ENCODE measurements around the gene SPRYD3.

Gene SPRYD3

GRCh38 chr12:53079226-53080117 lies at the start of gene SPRYD3:
Gene SPRYD3, minus strand, starts transcription at chr12:53079390. Its CDS starts 57 bp downstream, at chr12:53079333.
- no peaks in the 10 kb centered on the region for H3K4me1 ChIP-seq (ENCODE audit: control insufficient read depth, insufficient read depth, low read length)
- peaks cover 2% of the 10 kb centered on the region for H3K36me3 ChIP-seq (ENCODE audit: control insufficient read depth, insufficient read depth, low read length)
- H3K4me3 ChIP-seq (ENCODE audit: low read depth, low read length): peak within 1 kb of the TSS; percentile 61
- no peaks in the 10 kb centered on the region for H3K9me3 ChIP-seq (ENCODE audit: control insufficient read depth, insufficient read depth, low read length)
- H3K27me3 ChIP-seq (ENCODE audit: control insufficient read depth, insufficient read depth, low read length): peaks cover 13% of the 10 kb centered on the region
- peak within 1 kb of the TSS; percentile 63 for H3K9ac ChIP-seq (ENCODE audit: low read depth, low read length)

- H3K36me3 ChIP-seq (ENCODE audit: control insufficient read depth, insufficient read depth, low read length): no peaks in the 10 kb centered on the region
- no peak overlapping the region for H3K9ac ChIP-seq (ENCODE audit: low read depth, low read length)
- H3K4me3 ChIP-seq (ENCODE audit: low read depth, low read length): no peak overlapping the region
- H3K27me3 ChIP-seq (ENCODE audit: control insufficient read depth, insufficient read depth, low read length): peaks cover 8% of the 10 kb centered on the region
- no peaks in the 10 kb centered on the region for H3K4me1 ChIP-seq (ENCODE audit: control insufficient read depth, insufficient read depth, low read length)
- no peaks in the 10 kb centered on the region for H3K9me3 ChIP-seq (ENCODE audit: control insufficient read depth, insufficient read depth, low read length)
Observed at GRCh38 chr12:53127169-53127568, 48.0 kb upstream of the SPRYD3 start.

GRCh38 chr12:53124352-53124723 lies 45.1 kb upstream of the SPRYD3 start:
- H3K9me3 ChIP-seq (ENCODE audit: control insufficient read depth, insufficient read depth, low read length): no peaks in the 10 kb centered on the region
- no peak overlapping the region for H3K9ac ChIP-seq (ENCODE audit: low read depth, low read length)
- H3K27me3 ChIP-seq (ENCODE audit: control insufficient read depth, insufficient read depth, low read length): peaks cover 8% of the 10 kb centered on the region
- no peaks in the 10 kb centered on the region for H3K36me3 ChIP-seq (ENCODE audit: control insufficient read depth, insufficient read depth, low read length)
- no peak overlapping the region for H3K4me3 ChIP-seq (ENCODE audit: low read depth, low read length)
- no peaks in the 10 kb centered on the region for H3K4me1 ChIP-seq (ENCODE audit: control insufficient read depth, insufficient read depth, low read length)

GRCh38 chr12:53123578-53124351 lies 44.6 kb upstream of the SPRYD3 start:
- Histone ChIP-seq H3K27me3 (ENCODE audit: control insufficient read depth, insufficient read depth, low read length) (peaks cover 6% of the 10 kb centered on the region), H3K4me3 (ENCODE audit: low read depth, low read length) (no peak overlapping the region), H3K9me3 (ENCODE audit: control insufficient read depth, insufficient read depth, low read length) (no peaks in the 10 kb centered on the region), H3K36me3 (ENCODE audit: control insufficient read depth, insufficient read depth, low read length) (no peaks in the 10 kb centered on the region), H3K4me1 (ENCODE audit: control insufficient read depth, insufficient read depth, low read length) (no peaks in the 10 kb centered on the region), H3K9ac (ENCODE audit: low read depth, low read length) (no peak overlapping the region)

- Histone ChIP-seq H3K36me3 (ENCODE audit: control insufficient read depth, insufficient read depth, low read length) (no peaks in the 10 kb centered on the region), H3K9me3 (ENCODE audit: control insufficient read depth, insufficient read depth, low read length) (no peaks in the 10 kb centered on the region), H3K9ac (ENCODE audit: low read depth, low read length) (no peak overlapping the region), H3K27me3 (ENCODE audit: control insufficient read depth, insufficient read depth, low read length) (peaks cover 6% of the 10 kb centered on the region), H3K4me1 (ENCODE audit: control insufficient read depth, insufficient read depth, low read length) (no peaks in the 10 kb centered on the region), H3K4me3 (ENCODE audit: low read depth, low read length) (no peak overlapping the region)
Observed at GRCh38 chr12:53122961-53123468, 43.8 kb upstream of the SPRYD3 start.

GRCh38 chr12:53120685-53121525 lies 41.7 kb upstream of the SPRYD3 start:
- no peaks in the 10 kb centered on the region for H3K9me3 ChIP-seq (ENCODE audit: control insufficient read depth, insufficient read depth, low read length)
- H3K4me1 ChIP-seq (ENCODE audit: control insufficient read depth, insufficient read depth, low read length): no peaks in the 10 kb centered on the region
- no peak overlapping the region for H3K4me3 ChIP-seq (ENCODE audit: low read depth, low read length)
- peaks cover 6% of the 10 kb centered on the region for H3K27me3 ChIP-seq (ENCODE audit: control insufficient read depth, insufficient read depth, low read length)
- H3K36me3 ChIP-seq (ENCODE audit: control insufficient read depth, insufficient read depth, low read length): no peaks in the 10 kb centered on the region
- no peak overlapping the region for H3K9ac ChIP-seq (ENCODE audit: low read depth, low read length)

- no peak overlapping the region for H3K9ac ChIP-seq (ENCODE audit: low read depth, low read length)
- peaks cover 2% of the 10 kb centered on the region for H3K4me1 ChIP-seq (ENCODE audit: control insufficient read depth, insufficient read depth, low read length)
- no peaks in the 10 kb centered on the region for H3K9me3 ChIP-seq (ENCODE audit: control insufficient read depth, insufficient read depth, low read length)
- no peak overlapping the region for H3K4me3 ChIP-seq (ENCODE audit: low read depth, low read length)
- H3K27me3 ChIP-seq (ENCODE audit: control insufficient read depth, insufficient read depth, low read length): peaks cover 6% of the 10 kb centered on the region
- H3K36me3 ChIP-seq (ENCODE audit: control insufficient read depth, insufficient read depth, low read length): no peaks in the 10 kb centered on the region
Observed at GRCh38 chr12:53118751-53119300, 39.6 kb upstream of the SPRYD3 start.

- peaks cover 2% of the 10 kb centered on the region for H3K4me1 ChIP-seq (ENCODE audit: control insufficient read depth, insufficient read depth, low read length)
- H3K4me3 ChIP-seq (ENCODE audit: low read depth, low read length): no peak overlapping the region
- H3K9me3 ChIP-seq (ENCODE audit: control insufficient read depth, insufficient read depth, low read length): no peaks in the 10 kb centered on the region
- no peak overlapping the region for H3K9ac ChIP-seq (ENCODE audit: low read depth, low read length)
- peaks cover 5% of the 10 kb centered on the region for H3K27me3 ChIP-seq (ENCODE audit: control insufficient read depth, insufficient read depth, low read length)
- H3K36me3 ChIP-seq (ENCODE audit: control insufficient read depth, insufficient read depth, low read length): no peaks in the 10 kb centered on the region
Observed at GRCh38 chr12:53115891-53116648, 36.9 kb upstream of the SPRYD3 start.

GRCh38 chr12:53115112-53115890 lies 36.1 kb upstream of the SPRYD3 start:
- H3K9me3 ChIP-seq (ENCODE audit: control insufficient read depth, insufficient read depth, low read length): no peaks in the 10 kb centered on the region
- H3K9ac ChIP-seq (ENCODE audit: low read depth, low read length): no peak overlapping the region
- H3K36me3 ChIP-seq (ENCODE audit: control insufficient read depth, insufficient read depth, low read length): no peaks in the 10 kb centered on the region
- peaks cover 3% of the 10 kb centered on the region for H3K27me3 ChIP-seq (ENCODE audit: control insufficient read depth, insufficient read depth, low read length)
- H3K4me1 ChIP-seq (ENCODE audit: control insufficient read depth, insufficient read depth, low read length): peaks cover 2% of the 10 kb centered on the region
- H3K4me3 ChIP-seq (ENCODE audit: low read depth, low read length): no peak overlapping the region

- no peak overlapping the region for H3K9ac ChIP-seq (ENCODE audit: low read depth, low read length)
- no peaks in the 10 kb centered on the region for H3K36me3 ChIP-seq (ENCODE audit: control insufficient read depth, insufficient read depth, low read length)
- H3K27me3 ChIP-seq (ENCODE audit: control insufficient read depth, insufficient read depth, low read length): peaks cover 3% of the 10 kb centered on the region
- no peaks in the 10 kb centered on the region for H3K9me3 ChIP-seq (ENCODE audit: control insufficient read depth, insufficient read depth, low read length)
- H3K4me1 ChIP-seq (ENCODE audit: control insufficient read depth, insufficient read depth, low read length): peaks cover 2% of the 10 kb centered on the region
- H3K4me3 ChIP-seq (ENCODE audit: low read depth, low read length): no peak overlapping the region
Observed at GRCh38 chr12:53113951-53114350, 34.8 kb upstream of the SPRYD3 start.
